Measurements from ENCODE around the gene IQSEC3.

IQSEC3 gene

DNA sequence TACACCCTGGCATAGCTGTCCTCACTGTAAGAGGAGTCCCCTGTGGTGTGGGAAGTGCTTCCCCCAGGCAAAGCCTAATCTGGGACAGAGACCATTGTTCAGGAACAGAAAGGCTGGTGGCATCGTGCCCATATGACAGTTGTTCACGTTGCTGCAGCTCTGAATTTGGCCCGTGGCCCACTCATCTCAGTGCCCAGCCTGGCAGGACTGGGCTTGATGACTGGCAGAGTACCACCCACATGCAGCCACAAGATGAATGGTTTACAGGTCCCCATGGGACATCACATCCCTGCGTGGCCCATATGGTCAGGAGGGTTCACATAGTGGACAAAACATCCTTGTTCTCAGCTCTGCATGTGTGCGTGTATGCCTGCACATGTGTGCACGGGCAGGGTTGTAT is 17.5 kb downstream of the IQSEC3 start:
- DNase-seq, result no peak

DNA sequence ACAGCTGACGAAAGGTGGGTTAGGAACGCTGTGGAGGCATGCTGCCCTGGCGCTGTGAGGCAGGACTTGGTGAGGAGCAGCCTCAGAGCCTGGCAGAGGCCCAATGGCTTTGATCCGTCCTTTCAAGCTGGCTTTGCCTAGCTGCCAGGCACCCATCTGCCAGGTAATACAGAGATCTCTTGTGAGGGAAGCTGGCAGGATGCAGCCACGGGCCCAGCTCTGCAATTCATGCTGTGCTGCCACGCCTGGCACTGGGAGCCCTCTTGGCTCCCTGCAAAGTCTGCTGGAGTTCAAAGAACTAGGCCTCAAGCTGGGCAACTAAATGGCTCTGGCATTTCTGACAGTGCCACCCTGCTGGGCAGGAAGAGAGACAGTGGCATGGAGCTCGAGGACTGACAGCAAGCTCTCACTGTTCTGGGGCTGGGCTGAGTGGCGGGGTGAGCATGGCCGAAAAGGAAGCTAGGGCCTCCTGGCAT is 18.7 kb downstream of the IQSEC3 start:
- no peak for DNase-seq

DNA sequence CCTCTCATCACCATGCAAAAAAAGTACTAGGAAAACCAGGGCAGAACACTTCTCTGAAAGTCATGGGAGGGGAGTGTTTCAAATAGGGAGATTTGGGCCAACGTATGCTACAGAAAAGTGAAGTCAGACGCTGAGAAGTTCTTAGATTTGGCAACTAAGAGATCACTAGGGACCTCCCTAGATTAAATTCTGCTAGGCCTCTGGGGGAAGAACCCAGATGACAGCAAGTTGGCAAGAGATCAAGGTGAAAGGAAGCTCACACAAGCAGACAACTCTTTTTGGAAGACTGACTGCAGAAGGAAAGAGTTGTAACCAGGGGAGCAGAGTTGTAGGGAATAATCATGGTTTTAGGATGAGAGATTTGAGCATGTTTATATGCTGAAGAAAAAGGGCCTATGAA is 20.7 kb downstream of the IQSEC3 start:
- no peak for DNase-seq

DNA sequence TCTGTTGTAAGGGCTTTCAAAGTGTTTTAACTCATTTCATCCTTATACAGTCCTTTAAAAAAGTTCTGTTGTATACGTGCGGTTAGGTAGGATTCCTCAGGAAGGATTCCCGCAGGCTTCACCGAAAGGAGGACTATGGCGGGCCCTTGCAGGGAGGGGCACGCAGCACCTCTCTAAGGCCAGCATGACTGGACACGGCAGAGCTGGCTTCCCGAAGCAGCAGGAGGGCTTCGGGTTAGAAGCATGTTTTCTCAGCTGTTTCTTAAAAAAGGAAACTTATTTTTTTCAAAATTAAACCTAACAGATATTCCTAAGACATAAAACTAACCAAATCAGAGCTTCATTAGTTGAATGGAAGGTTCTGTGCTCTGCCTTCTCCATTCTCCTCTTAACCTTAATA is 21.3 kb downstream of the IQSEC3 start:
- no peak for DNase-seq

DNA sequence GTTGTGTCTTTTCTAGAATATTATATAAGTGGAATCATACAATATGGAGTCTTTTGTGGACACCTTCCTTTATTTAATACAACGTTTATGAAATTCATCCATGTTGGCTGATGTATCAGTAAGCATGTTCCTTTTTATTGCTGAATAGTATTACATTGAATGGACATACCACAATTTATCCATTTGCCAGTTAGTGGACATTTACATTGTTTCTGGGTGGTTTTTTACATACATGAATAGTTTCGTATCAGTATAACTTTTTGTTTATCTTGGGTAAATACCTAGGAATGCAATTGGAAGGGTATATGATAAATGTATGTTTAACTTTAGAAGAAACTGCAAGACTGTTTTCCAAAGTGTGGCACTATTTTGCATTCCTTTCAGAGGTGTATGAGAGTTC is 23.1 kb downstream of the IQSEC3 start:
- DNase-seq, result no peak

DNA sequence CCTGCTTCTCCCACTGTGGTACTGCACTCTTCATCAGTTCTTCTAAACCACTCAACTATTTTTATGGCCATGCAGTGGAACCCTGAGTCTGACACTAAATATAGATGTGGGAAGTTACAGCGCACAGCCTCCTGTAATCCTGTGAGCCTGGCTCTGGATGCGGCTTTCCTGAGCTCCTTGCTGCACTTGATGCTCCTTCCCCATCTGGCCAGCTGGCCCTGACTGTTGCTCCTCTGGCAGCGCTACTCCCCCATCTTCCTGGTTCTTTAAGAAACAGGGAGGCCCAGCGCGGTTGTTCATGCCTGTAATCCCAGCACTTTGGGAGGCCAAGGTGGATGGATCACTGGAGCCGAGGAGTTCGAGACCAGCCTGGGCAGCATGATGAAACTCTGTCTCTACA is 24.6 kb downstream of the IQSEC3 start:
- DNase-seq, result no peak

DNA sequence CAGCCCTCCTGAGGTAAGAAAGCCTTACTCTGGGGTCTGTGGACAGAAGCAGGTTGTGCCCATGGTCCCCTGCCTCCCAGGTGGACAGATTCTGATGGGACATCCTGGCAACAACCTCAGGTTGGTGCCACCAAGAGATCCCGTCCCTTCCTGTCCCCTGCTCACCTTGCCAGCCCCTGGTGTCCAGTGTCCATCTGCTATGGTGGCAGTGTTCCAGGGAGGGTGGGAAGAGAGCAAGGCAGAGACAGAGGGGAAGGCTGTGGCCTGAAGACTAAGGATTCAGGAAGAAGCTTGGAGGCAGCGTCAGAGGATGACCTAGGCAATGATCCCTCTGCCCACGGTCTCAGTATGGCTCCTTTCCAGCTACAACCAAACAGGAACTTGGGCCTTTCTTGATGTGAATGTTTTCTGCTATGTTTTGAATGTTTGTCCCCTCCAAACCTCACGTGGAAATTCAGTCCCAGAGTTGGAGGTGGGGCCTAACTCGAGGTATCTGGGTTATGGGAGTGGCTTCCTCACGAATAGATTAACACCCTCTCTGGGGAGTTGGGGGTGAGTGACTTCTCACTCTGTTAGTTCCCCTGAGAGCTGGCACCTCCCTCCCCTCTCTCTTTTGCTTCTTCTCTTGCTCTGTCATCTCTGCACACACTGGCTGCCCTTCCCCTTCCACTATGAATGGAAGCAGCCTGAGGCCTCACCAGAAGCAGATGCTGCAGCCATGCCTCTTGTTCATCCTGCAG is 26.9 kb downstream of the IQSEC3 start:
- no peak for DNase-seq

DNA sequence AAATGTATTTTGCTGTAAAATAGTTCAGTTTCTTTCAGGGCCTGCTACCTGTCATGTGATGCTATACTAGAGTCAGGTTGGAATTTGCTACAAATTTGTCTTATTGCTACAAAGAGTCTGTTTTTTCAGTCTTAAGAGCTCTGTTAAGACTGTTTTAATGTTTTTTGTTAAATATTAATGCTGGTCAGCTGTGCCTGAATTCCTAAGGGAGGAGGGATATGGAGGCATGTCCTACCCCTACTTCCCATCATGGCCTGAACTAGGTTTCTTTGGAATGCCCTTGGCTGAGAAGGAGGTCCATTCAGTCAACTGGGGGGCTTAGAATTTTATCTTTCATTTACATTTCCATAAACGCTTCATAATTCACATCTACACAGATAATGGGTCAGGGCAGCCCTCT is 30.0 kb downstream of the IQSEC3 start:
- no peak for DNase-seq

DNA sequence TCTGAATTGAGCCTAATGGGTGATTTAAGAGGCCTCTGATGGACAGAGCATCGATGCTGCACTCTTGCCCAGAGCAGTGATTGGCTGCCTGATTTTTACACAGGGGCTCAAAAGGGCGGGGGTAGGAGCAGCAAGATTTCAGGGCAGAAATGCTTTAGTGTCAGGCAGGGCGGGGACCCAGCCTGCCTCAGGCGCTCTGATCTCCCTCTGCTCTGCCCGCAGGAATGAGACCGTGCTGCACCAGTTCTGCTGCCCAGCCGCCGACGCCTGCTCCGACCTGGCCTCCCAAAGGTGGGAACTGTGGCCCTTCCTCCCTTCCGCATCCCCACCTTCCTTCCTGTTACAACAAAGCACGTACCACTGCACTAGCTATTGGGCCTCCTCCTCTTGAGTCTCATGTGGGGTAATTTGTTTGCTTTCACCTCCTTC is 32.4 kb downstream of the IQSEC3 start:
- DNase-seq, result no peak

DNA sequence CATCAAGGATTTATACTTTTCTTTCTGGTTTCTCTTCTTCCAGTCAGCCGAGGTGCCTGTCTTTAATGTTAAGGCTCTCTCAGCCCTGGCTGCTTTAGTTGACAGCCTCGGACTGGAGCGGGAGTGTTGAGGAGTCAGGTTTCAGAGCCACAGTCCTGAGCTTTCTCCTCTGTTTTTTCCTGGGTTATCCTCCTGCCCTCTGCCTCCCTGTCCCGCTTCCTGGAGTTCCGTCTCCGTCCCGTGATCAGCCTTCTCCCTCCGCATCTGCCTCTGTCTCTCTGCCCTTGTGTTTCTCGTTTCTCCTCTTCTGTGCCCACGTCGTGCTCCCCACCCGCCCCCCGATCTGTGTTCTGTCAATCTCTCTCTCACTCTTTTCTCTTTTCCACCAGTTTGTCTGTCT is 33.0 kb downstream of the IQSEC3 start:
- DNase-seq, result no peak

DNA sequence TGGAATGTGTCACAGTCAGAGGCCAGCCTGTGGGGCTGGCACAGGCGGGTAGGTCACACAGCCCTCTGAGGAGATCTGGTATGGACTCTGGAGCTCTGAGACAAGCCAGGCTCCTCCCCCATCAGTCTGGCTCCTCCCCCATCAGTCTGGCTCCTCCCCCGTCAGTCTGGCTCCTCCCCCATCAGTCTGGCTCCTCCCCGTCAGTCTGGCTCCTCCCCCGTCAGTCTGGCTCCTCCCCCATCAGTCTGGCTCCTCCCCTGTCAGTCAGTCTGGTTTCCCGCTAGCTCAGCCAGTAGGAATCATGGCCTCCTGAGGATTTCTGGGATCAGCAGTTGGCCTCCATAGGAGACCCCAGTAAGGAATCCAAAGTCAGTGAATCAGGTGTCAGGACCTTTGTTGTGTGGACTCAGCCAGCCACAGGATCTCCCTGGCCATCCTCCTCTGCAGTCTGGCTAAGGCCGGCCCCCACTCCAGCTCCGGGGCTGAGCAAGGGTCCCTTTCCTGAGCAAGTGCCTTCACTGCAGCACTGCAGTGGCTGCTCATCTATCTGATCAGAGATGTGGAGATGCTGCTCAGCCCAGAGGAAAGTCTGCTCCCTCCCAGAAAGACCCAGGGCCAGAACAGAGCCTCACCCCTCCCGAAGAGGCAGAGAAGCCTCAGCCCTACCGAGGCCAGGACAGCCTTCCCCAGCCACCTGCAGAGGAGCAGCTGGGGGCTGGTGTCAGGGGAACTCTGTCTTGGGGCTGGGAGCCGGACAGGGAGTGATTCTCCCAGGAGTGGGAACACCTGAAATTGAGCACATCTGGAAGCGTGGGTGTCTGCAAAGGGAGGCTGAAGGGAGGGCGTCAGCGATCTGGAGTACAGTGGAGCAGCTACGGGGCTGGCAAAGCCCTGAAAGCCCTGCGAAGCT is 35.7 kb downstream of the IQSEC3 start:
- no peak for DNase-seq

DNA sequence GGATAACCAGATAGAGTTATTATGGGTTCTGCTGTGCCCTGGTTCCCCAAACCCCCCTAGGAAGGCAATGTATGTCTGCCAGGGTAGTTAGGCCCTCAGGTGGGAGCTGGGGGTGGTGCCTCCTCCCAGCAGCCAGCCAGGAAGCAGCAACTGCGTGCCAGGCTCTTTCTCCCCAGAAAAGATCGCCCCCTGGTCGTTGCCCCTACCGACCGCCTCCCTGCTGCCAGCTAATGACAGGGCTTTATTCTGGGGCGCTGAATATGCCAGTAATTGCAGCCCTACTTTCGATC is 36.3 kb downstream of the IQSEC3 start:
- DNase-seq, result no peak

DNA sequence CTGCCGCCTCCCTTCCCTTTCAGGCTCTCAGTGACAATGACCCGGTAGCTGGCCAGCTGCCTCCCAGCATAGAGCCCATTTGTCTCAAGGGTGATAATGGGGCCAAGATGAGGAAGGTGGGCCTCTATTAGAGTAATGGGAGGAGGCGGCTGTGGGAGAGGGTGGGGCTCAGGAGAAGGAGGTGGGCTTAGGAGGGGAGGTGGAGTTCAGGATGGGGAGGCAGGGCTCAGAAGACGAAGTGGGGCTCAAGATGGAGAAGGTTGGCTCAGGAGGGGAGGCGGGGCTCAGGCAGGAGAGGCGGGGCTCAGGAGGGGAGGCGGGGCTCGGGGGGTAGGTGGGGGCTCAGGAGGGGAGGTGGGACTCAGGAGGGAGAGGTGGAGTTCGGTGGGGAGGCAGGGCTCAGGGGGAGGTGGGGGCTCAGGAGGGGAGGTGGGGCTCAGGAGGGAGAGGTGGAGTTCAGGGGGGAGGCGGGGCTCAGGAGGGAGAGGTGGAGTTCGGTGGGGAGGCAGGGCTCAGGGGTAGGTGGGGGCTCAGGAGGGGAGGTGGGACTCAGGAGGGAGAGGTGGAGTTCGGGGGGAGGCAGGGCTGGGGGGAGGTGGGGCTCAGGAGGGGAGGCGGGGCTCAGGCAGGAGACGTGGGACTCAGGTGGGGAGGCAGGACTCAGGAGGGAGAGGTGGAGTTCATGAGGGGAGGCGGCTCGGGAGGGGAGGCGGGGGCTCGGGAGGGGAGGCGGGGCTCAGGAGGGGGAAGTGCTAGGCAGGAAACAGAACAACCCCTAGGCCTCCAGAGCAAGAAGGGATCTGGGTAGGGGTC is 36.8 kb downstream of the IQSEC3 start:
- no peak for DNase-seq

DNA sequence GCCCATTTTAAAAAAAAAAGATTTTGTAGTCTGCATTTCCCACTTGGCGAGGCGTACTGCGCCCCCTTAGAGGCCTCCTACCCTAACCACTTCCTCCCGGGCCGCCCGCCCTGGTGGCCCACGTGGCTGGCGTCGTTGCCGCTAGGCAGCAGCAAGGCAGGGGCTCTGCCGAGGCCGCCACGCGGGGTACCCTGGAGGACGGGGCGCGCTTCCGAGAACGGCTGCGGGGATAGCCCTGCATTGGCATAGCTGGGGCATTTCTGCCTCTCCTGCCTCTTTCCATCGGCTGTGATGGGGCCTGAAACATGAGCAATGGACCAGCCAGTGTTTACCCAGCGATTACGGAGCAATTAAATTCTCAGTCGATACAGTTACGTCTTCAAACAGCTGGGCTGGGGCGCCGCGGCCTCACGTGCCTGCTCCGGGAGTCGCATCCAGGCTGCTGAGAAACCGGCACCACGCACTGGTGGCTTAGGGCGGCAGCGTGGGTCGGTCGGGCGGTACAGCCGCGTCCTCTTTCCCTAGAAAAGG is 38.0 kb downstream of the IQSEC3 start:
- DNase-seq, result peak; percentile 32

DNA sequence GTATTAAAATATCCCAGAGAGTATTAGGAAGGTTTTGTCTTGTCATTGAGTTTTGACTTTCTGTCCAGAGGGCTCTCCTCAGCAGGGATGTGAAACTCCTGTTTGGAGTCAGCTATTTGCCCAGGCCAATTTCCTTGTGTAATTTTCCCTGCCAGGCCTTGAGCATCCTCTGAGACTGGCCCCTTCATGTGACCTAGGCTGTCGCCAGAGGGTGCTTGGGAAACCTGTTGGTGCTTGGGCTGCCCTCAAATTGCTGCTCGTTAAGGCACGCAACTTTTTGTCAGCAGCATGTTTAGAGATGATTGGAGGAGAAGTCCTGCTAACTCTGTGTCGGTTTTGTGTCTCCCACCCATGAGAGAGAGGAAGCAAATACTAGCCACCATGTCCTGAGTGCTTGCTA is 39.1 kb downstream of the IQSEC3 start:
- no peak for DNase-seq

DNA sequence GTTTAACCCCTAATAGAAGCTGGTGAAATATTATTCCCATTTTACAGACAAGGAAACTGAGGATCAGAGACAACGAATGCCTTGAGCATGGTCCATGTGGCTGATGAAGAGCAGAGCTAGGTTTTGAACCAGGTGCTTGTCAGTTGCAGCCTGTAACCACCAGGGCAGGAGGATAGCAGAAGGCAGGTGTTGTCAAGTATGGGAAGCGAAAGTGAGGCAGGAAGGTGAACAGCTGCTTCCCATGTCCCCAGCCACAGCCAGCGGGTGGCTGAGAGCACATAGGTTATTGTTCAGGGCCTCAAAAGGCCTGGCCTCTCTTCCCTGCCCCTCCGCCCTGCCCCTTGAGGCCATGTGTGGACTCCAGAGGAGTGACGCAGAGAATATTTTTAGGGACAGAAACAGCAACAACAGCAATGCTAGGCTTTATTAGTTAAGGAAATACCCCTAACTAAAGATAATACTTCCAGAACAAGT is 39.6 kb downstream of the IQSEC3 start:
- no peak for DNase-seq

DNA sequence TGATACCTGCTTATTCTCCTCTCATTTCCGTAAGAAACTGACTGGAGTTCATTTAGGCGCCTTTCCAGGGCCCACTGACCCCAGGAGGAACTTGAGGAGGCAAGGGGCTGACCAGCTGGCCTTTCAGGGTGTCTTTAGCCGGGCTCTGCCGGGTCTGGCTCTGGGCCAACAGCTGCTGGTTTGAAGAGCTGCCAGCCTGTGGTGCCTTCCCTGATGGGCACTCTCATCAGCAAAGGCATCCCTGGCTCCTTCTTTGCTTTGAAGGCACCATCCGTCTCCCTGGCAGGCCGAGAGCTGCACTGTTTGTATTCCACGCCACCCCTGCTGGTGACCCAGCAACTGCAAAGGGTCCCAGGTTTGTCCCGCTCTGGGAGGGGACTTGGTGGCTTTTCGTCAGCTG is 42.0 kb downstream of the IQSEC3 start:
- no peak for DNase-seq

DNA sequence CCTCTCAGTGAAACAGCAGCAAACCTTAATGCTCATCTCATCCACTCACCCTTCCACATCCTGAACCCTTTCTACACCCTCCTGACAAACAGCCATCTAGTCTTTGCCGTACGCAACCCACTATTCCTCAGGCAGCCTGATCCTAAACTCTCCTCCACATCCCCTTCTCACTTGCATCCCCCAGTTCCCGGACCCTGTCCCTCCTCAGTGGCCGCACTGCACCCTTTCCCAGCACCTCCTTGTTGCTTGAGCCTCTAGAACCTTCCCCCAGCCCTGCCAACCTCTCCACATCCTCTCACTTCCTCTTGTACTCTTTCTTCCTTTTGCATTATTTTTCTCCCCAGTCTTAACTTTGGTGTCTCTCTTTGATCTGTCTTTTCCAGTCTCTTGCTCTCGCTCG is 42.9 kb downstream of the IQSEC3 start:
- no peak for DNase-seq

DNA sequence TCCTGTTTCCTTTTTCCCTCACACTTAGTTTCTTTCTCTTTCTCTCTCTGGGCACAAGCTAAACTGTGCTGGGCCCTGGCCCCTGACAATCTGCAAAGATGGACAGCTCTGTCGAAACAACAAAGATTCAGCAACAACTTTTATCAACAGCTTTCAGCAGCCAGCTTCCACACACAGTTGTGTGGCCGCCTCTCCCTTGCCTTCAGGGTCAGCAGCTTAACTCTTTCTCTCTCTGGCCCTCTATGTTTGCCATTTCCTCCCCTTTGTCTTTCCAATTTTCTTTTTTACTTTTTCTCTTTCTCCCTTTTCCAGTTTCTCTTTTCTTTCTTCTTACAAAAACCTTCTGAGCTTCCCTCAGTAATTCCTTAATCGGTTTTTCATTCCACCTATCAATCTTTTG is 43.3 kb downstream of the IQSEC3 start:
- no peak for DNase-seq

DNA sequence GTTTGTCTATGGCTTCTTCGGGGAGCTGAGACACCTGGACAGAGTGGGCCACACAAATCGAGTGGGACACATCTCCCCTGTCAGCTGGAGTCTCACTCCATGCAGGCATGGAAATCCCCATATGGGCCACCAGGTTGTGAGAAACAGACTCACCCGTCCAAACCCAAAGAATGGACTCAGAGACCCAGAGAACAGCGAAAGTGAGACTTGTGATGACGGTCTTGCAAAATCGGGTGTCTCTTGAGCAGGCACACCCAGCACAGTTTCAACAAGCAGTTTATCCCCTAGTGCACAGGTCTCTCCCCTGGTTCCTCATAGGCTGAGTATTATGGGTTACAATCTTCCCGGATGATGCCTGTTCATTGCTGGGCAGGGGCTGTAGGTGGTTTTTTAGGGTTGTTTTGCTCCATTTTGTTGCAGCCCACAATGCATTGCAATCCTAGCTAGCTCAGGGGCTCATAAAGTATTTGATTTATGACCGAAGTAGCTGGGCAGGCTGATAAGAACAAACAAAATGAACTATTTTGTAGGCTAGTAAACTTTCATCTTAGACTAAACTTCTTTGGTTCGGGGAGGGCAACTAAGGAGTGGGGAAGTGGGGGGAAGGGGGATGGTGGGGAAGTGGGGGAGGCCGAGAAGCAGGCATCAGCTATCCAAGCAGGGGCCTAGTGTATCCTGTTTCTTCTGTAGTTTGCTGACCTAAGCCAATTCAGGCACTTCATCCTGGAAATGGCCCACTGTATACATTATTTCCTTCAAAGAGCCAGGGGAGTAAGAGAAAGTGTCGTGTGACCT is 45.3 kb downstream of the IQSEC3 start:
- DNase-seq, result no peak

DNA sequence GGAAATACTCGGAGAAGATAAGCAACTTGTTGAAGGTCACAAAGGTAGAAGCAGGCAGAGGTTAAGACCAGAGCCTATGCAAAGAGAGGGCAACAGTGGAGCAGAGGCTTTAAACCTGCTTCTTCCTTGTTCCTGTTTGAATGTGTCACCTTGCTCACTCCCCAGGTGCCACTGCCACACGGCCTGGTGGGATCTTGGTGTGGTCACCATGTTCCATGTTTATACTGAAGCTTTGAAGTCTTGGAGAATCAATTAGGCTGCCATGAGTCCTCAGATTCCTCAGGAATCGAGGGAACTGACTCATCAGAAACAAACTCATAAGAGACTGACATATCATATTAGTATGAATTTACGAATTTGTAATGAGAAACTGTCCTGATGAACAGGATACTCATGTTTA is 46.8 kb downstream of the IQSEC3 start:
- DNase-seq, result no peak

DNA sequence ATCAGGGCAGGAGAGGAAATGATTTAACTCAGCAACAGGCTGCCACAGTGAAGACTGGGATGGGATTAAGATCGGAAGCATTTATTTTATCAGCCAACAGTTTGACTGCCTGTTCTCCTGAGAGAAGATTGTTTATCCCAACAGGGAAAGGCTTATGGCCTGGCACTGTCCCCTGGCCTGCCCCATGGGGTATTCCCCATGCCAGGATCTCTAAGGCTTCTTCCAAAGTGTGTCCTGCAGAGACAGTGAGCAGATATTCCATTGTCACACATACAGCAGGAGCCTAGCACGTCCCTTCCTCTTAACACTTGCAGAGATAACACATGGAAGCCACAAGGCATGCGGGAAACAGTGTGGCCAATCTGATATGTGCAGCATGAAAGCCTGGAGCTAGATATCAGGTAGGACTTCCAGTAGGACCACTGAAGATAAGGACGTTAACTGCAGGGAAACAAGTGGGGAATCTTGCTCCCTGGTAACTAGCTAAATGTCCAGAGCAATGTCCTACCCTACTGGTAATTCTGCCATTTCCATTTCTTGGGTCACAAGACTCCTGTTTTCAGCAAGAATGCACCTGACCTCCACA is 48.2 kb downstream of the IQSEC3 start:
- DNase-seq, result no peak
